ENCODE data around the gene SNAPC2.

The SNAPC2 gene

DNA sequence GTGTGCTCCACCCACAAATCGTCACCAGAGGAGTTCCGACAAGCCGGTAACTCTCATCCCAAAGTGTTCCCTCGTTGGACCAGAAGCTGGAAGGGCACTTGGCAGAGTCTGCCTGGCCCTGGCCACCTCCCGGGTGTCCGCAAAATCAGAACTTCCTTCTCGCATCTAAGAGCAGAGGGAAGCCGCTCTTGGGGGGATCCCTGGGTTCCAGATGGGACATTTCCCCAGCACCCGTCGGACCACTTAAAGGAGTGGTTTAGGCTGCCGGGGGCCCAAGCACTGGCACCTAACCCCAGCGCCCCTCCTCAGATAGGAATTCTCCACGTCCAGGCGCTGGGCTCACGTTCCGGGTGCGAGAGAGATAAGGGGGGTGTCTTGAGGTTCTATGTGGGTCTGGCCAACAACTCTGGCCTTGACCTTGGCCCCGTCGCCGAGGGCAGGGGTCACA lies 17.3 kb upstream of the SNAPC2 start:
- Mint-ChIP-seq H3K4me3 (peak overlapping the region; percentile 92), H3K27me3 (no peaks in the 10 kb centered on the region), H3K27ac (peak overlapping the region; percentile 97), H3K9me3 (no peaks in the 10 kb centered on the region), H3K4me1 (peaks cover 26% of the 10 kb centered on the region), H3K36me3 (peaks cover 2% of the 10 kb centered on the region)

DNA sequence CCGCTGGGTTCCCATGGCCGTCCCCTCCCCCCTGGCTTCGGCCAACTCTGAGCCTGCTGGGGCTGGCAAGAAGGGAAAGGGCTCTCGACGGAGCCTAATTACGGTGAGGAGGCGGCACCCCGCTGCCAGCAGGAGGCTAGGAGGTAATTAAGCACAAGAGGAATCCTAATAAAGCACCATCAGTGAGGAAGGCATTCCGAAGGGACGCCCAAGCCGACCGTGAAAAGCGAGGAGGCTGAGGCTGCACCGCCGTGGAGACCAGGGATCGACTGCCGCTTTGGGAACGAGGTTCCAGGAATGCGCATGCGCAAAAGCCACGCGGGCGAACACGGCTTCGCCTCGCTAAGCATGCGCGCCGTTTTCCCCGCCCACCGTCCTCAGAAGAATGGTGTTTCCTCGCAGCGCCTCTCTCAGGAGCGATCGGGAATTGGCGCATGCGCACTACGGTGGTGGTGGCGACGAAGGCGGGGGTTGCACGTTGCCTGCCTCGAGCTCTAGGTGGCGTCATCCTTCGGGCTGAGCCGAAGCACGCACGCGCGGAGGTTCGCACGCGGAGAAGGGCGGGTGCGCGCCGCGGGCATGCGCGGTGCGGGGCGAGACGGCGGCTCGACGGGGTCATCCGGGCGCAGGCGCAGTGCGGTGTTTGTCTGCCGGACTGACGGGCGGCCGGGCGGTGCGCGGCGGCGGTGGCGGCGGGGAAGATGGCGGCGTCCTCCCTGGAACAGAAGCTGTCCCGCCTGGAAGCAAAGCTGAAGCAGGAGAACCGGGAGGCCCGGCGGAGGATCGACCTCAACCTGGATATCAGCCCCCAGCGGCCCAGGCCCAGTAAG lies 16.7 kb upstream of the SNAPC2 start, which contains the start of gene MAP2K7:
MAP2K7 (plus strand) TSS at position 634 of the 830 bp plus-strand sequence; CDS start at position 702, 68 bp downstream.
- Mint-ChIP-seq H3K27me3 (no peaks in the 10 kb centered on the region), H3K4me3 (peak within 1 kb of the TSS; percentile 92), H3K4me1 (peaks cover 26% of the 10 kb centered on the region), H3K27ac (peak within 1 kb of the TSS; percentile 97), H3K9me3 (no peaks in the 10 kb centered on the region), H3K36me3 (peaks cover 2% of the 10 kb centered on the region)

DNA sequence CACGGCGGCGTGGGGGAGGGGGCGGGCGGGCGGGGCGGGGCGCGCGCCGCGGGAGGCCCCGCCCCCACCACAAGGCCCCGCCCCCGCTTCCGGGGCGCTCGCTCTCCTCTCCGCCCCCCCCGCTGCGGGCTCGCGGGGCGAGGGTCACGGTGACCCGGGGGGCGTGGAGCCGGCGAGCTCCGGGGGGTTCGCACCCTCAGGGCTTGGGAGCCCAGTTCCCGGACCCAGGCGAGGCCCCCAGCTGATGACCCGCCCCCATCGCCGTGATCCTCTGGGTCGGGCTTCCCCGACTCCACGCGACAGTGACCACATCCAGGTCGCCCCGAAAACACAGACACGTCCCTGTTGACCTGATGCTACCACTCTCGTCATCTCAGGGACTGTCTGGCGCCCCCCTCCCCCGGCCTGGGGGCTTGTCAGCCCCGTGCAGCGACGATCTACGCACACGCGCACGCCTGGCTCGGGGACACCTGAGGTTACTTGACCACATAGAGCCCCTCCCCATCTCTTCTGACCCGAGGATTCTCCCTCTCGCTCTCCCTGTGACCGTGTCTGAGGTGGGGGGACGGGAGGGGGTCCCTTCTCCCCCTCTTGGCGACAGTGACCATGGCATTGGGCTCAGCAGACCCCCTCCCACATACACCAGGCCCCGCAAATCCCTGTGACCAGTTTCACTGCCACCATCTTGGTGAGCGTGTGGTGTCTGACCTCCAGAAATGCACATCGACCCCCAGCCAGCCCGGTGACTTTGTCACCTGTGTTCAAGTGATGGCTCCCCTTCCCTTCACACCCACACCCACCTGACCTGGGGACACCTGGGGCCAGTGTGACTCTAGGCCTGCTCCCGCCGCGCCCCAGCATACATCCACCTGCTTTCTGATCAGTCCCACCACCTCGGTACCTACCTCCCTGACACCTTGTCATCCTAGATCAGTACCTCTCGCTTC lies 15.8 kb upstream of the SNAPC2 start:
- Mint-ChIP-seq H3K9me3 (no peaks in the 10 kb centered on the region), H3K4me1 (peaks cover 26% of the 10 kb centered on the region), H3K27ac (peak overlapping the region; percentile 88), H3K4me3 (peak overlapping the region; percentile 92), H3K27me3 (no peaks in the 10 kb centered on the region), H3K36me3 (peaks cover 2% of the 10 kb centered on the region)

DNA sequence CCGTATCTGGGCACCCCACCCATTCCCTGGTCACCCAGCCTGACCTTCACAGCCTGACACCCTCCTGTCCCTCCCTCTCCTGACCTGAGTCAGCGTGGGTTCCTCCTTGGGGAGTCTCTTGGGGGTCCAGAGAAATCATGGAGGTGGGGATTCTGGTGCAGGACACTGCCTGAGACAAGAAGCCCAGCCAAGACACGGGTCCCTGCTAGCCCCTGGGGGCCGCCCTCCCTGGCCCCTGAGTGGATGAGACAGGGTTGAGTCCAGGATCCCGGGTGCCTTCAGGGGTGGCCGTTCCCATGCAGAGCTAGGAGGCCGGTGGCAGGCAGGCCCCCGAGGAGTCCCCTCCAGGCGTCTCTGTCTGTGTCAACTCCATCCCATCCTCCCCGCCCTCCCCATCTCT lies 14.9 kb upstream of the SNAPC2 start:
- H3K9me3 Mint-ChIP-seq = no peaks in the 10 kb centered on the region
- peak overlapping the region; percentile 88 for H3K27ac Mint-ChIP-seq
- H3K4me3 Mint-ChIP-seq = peak overlapping the region; percentile 88
- peaks cover 26% of the 10 kb centered on the region for H3K4me1 Mint-ChIP-seq
- H3K36me3 Mint-ChIP-seq = peaks cover 3% of the 10 kb centered on the region
- no peaks in the 10 kb centered on the region for H3K27me3 Mint-ChIP-seq

DNA sequence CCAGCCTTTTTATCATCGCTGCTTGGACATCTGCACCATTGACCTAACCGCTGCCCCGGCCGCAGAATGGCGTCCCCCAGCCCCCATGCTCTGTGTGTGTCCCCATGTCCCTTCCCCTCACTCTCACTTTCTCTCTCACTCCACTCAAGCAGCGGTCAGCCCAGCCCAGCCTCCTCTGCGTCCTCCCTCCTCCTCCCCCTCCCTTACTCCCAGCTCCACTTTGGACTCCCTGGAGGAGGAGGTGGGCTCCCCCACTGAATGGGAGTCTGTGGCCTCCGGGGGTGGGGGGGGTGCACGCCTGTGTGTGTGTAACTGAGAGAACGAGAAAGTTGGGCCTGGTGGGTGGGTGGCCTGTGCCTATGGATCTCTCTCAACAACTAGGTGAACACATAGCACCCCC lies 14.3 kb upstream of the SNAPC2 start:
- no peak overlapping the region for H3K27ac Mint-ChIP-seq

DNA sequence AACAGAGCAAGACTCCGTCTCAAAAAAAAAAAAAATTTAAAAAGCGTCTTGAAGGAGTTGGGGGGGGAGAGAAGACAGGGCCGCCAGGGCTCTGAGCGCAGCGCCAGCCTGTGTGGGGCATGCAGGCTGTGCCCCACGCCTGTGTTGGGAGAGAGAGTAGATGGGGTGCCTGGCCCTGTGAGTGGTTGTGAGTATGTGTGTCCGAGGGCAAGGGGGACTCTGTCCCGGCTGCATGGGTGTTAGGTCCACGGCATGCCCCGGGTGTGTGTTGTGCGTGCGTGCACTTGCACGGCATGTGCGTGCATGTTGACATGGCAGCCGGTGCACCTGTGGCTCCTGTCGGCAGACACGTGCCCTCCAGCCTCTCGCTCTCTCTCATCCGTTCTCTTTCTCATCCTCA lies 13.0 kb upstream of the SNAPC2 start:
- no peaks in the 10 kb centered on the region for H3K9me3 Mint-ChIP-seq
- no peaks in the 10 kb centered on the region for H3K27me3 Mint-ChIP-seq
- peaks cover 26% of the 10 kb centered on the region for H3K4me1 Mint-ChIP-seq
- H3K27ac Mint-ChIP-seq = no peak overlapping the region
- H3K4me3 Mint-ChIP-seq = peak overlapping the region; percentile 33
- H3K36me3 Mint-ChIP-seq = peaks cover 13% of the 10 kb centered on the region

More for the DNA sequence above, 14.3 kb upstream of the SNAPC2 start:
- Mint-ChIP-seq H3K27me3 (no peaks in the 10 kb centered on the region), H3K4me1 (peaks cover 26% of the 10 kb centered on the region), H3K36me3 (peaks cover 8% of the 10 kb centered on the region), H3K9me3 (no peaks in the 10 kb centered on the region), H3K4me3 (peak overlapping the region; percentile 72)

DNA sequence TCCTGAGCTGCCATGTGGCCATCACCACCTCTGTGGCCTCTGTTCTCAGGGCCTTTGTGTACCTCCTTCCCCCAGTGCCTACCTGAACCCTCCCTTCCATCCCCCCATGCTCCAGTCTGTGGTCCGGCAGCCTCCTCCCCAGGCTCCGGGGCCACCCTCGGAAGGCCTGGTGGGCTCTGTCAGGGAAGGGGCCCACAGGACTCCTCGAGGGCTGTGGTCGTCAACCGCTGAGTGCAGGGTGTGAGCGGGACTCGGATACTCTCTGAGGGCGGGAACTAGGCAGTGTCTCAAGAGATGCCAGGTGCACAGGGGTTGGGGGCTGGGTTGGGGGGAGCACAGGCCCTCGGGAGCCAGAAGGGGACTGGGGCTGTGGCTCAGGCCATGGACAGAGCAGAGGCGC lies 12.6 kb upstream of the SNAPC2 start:
- no peak overlapping the region for H3K4me3 Mint-ChIP-seq
- no peaks in the 10 kb centered on the region for H3K9me3 Mint-ChIP-seq
- H3K27me3 Mint-ChIP-seq = no peaks in the 10 kb centered on the region
- peaks cover 13% of the 10 kb centered on the region for H3K36me3 Mint-ChIP-seq
- H3K27ac Mint-ChIP-seq = no peak overlapping the region
- H3K4me1 Mint-ChIP-seq = peaks cover 24% of the 10 kb centered on the region

DNA sequence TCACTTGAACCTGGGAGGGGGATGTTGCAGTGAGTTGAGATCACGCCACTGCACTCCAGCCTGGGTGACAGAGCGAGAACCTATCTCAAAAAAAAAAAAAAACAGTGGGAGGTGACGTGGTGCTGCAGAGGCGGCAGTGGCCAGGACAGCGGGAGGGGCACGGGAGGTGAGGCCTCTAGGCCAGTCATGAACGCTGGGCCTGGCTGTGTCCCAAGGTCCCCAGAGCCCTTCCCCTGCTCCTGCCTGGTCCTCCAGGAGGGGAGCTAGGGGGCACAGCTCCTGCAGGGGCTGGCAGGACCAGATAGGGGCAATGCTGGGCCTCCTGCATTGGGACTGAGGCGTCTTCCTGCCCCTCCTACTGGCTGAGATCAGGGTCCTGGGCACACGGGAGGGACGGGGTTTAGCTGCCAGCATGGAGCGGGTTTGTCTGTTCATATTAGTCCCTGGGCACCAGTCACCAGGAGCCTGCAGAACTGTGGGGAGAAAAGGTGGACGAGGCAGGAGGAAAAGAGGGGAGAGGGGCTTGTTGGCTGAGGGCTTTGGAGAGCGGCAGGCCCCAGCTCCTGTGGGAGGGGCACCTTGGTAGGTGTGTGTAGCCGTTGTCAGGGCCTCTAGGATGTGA lies 11.9 kb upstream of the SNAPC2 start:
- H3K27me3 Mint-ChIP-seq = no peaks in the 10 kb centered on the region
- peaks cover 17% of the 10 kb centered on the region for H3K36me3 Mint-ChIP-seq
- H3K4me1 Mint-ChIP-seq = peaks cover 21% of the 10 kb centered on the region
- H3K27ac Mint-ChIP-seq = no peak overlapping the region
- H3K9me3 Mint-ChIP-seq = no peaks in the 10 kb centered on the region
- no peak overlapping the region for H3K4me3 Mint-ChIP-seq

DNA sequence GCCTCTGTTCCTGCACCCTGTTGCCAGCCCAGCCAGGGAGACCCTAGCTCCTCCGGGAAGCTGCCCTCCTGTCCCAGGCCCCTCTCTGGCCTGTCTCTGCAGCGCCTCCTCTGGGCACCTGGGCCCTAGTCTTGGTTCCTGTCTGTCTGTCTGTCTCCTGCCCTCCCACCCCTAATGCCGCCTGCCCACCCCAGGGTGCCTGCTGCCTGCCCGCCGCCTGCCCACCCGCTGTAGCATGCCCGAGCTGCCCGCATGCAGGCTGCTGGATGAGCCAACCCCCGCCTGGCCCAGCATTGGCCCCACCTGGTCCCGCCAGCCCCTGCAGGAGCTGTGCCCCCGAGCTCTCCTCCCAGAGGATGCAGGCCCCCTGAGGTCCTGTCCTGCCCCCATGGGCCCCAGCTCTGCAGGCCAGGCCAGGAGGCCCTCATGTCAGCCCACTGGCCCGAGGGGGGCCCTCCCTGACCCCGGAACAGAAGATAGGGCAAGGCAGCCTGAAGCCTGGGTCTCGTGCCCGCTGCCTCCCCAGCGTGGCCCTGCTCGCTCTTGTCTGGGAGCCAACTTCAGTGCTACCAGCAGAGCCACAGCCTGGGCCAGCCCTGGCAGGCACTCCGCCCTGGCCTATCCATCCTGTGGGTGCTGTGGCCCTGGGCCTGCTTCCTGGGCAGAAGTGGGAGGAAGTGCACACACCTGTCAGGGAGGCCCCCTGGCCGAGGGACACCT lies 11.2 kb upstream of the SNAPC2 start:
- Mint-ChIP-seq H3K9me3 (no peaks in the 10 kb centered on the region), H3K27me3 (no peaks in the 10 kb centered on the region), H3K4me1 (peaks cover 21% of the 10 kb centered on the region), H3K36me3 (peaks cover 17% of the 10 kb centered on the region), H3K4me3 (no peak overlapping the region), H3K27ac (no peak overlapping the region)

DNA sequence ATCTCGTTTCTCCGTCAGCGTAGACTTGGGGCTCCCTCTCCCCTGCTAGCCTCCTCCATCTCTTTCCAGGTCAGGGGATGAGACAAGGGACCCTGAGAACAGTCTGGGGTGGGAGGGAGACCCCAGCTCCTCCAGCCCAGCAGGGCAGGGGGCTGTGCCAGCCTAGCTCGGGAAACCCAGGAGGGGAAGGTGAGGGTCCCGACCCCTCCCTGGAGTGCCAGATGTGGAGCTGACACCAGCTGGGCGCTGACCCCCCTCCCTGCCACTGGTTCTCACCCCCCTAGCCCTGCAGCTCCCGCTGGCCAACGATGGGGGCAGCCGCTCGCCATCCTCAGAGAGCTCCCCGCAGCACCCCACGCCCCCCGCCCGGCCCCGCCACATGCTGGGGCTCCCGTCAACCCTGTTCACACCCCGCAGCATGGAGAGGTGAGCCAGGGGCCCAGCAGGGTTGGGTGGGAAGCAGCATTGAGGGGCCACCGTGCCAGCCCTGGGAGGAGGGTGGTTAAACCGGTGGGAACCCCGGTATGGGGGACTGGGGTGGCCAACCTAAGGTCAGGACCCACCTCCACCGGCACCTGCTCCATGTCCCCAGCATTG lies 10.6 kb upstream of the SNAPC2 start:
- Mint-ChIP-seq H3K27me3 (no peaks in the 10 kb centered on the region), H3K9me3 (no peaks in the 10 kb centered on the region), H3K4me1 (peaks cover 20% of the 10 kb centered on the region), H3K36me3 (peaks cover 17% of the 10 kb centered on the region), H3K4me3 (no peak overlapping the region), H3K27ac (no peak overlapping the region)

DNA sequence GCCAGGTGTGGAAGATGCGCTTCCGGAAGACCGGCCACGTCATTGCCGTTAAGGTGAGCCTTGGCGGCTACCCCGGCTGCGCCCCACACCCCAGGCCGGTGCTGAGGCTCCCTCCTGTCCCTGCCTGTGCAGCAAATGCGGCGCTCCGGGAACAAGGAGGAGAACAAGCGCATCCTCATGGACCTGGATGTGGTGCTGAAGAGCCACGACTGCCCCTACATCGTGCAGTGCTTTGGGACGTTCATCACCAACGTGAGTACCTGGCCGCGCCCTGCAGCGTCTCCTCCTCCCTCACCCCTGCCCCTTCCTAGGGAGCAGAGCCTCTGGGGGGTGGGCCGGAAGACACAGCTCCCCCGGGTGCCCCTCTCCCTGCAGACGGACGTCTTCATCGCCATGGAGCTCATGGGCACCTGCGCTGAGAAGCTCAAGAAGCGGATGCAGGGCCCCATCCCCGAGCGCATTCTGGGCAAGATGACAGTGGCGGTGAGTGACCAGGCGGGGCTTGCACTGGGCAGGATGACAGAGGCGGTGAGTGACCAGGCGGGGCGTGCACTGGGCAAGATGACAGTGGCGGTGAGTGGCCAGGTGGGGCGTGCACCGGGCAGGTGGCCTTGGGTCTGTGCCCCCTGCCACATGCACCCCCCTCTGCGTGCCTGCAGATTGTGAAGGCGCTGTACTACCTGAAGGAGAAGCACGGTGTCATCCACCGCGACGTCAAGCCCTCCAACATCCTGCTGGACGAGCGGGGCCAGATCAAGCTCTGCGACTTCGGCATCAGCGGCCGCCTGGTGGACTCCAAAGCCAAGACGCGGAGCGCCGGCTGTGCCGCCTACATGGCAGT lies 9.6 kb upstream of the SNAPC2 start:
- Mint-ChIP-seq H3K9me3 (no peaks in the 10 kb centered on the region), H3K36me3 (peaks cover 16% of the 10 kb centered on the region), H3K27ac (no peak overlapping the region), H3K4me3 (no peak overlapping the region), H3K27me3 (peaks cover 4% of the 10 kb centered on the region), H3K4me1 (peaks cover 14% of the 10 kb centered on the region)

DNA sequence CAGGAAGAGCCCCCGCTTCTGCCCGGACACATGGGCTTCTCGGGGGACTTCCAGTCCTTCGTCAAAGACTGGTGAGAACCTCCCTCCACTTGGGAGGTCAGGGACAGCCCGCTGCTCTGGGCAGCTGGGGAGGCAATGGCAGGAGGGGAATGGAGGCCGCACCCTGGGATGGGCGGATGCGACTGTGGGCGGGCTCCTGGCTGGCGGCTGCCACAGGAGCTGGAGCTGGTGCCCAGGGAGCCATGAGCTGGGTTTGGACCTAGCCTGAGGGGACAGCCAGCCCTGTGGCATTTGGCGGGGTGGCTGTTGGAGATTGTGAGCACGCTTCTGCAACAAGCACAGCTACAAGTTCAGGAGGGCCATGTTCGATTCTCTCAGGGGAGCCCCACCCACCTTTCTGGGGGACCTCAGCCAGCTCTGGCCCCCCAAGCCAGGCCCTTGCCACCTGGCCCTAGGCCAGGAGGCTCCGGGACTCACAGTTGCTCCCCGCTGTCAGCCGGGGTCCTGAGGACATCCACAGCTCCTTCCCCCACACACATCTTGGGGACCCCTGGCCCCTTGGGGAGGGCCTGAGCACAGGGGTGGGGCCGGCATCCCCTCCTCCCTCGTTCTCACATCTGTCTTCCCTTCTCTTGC lies 8.5 kb upstream of the SNAPC2 start:
- H3K27me3 Mint-ChIP-seq = peaks cover 8% of the 10 kb centered on the region
- H3K27ac Mint-ChIP-seq = no peak overlapping the region
- peaks cover 12% of the 10 kb centered on the region for H3K4me1 Mint-ChIP-seq
- H3K9me3 Mint-ChIP-seq = no peaks in the 10 kb centered on the region
- H3K36me3 Mint-ChIP-seq = peaks cover 15% of the 10 kb centered on the region
- no peak overlapping the region for H3K4me3 Mint-ChIP-seq

DNA sequence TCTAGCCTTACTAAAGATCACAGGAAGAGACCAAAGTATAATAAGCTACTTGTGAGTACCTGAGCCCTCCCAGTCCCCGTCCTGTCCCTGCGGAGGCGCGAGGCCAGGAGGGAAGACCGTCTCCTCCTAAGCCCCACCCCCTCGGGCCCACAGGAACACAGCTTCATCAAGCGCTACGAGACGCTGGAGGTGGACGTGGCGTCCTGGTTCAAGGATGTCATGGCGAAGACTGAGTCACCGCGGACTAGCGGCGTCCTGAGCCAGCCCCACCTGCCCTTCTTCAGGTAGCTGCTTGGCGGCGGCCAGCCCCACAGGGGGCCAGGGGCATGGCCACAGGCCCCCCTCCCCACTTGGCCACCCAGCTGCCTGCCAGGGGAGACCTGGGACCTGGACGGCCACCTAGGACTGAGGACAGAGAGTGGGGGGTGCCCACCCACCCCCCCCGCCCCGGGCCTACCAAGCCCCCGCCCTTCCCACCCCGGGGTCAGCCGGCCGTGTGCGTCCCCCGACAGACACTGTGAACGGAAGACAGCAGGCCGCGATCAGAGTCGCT lies 7.9 kb upstream of the SNAPC2 start:
- no peak overlapping the region for H3K4me3 Mint-ChIP-seq
- no peaks in the 10 kb centered on the region for H3K9me3 Mint-ChIP-seq
- no peak overlapping the region for H3K27ac Mint-ChIP-seq
- peaks cover 11% of the 10 kb centered on the region for H3K4me1 Mint-ChIP-seq
- peaks cover 8% of the 10 kb centered on the region for H3K27me3 Mint-ChIP-seq
- H3K36me3 Mint-ChIP-seq = peaks cover 15% of the 10 kb centered on the region
